ENCODE measurements around the gene EPHB1. TPM values are rescaled to one million over a fixed set of nuclear protein-coding genes. Genes with fewer than 3 reads are reported as not detected.

EPHB1 gene
- total RNA-seq, 1 experiment from 2014 or later: 0.86 TPM

DNA sequence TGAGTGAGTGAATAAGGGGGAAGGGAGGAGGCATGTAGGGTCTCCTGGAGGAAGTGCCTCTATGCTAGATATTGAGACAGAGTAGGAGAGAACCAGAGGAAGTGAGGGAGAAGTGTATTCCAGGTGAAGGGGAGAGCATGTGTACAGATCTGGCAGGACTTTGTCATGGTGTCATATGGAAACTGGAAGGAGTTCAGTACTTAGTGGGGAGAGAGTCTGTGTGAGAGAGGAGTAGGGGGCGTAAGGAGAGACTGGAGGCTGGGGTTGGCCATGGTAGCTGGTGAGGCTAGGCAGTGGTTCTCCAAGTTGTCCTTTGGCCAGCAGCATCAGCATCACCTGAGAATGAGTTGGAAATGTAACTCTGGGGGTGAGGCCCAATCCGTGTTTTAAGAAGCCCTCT lies 29.6 kb upstream of the EPHB1 start:
- ChIA-PET POLR2A (no interaction called here), CTCF (no interaction called here), RAD21 (ENCODE audit: low non-redundant PET in 1 of 2, low total read pairs in 2 of 2, uncharacterized antibody in 2 of 2, unreplicated experiment in 2 of 2) (no interaction called here)
- Histone ChIP-seq H2AFZ (ENCODE audit: low read depth, low read length, poor library complexity, severe bottlenecking) (no peak overlapping the region), H3K9ac (ENCODE audit: low read length) (no peak overlapping the region), H3K4me3 (replicated peaks in 1 of 2; ENCODE audit: low read depth in 1 of 2, low read length in 2 of 2) (no peak overlapping the region), H3K79me2 (ENCODE audit: insufficient read depth, low read length) (no peaks in the 10 kb centered on the region), H3K36me3 (ENCODE audit: control insufficient read depth in 1 of 2, insufficient read depth in 2 of 2, low read length in 2 of 2) (no peaks in the 10 kb centered on the region), H3K9me2 (ENCODE audit: insufficient read depth) (no peaks in the 10 kb centered on the region), H3K4me2 (ENCODE audit: low read length) (no peak overlapping the region), H3K4me1 (ENCODE audit: control insufficient read depth in 1 of 2, insufficient read depth in 2 of 2, low read length in 2 of 2) (no peaks in the 10 kb centered on the region), H3K27ac (ENCODE audit: low read depth, low read length) (no peak overlapping the region), H3K27me3 (ENCODE audit: insufficient read depth, low read length) (peaks cover 23% of the 10 kb centered on the region; the same call in 1 of the 2 replicates), H4K20me1 (ENCODE audit: insufficient read depth) (no peaks in the 10 kb centered on the region), H3K9me3 (ENCODE audit: control insufficient read depth in 1 of 2, insufficient read depth in 1 of 2, low read depth in 1 of 2, low read length in 2 of 2) (no peaks in the 10 kb centered on the region)
- no peak for TF ChIP-seq ZFX (IDR thresholded peaks at IDR 0.05)
- no peak for TF ChIP-seq CEBPB (IDR thresholded peaks at IDR 0.05; ENCODE audit: low read depth)
- TF ChIP-seq FOSL1 (IDR thresholded peaks at IDR 0.05; ENCODE audit: low read depth): no peak
- no peak for TF ChIP-seq EZH2 (IDR thresholded peaks at IDR 0.05)
- TF ChIP-seq SIN3A (IDR thresholded peaks at IDR 0.05; ENCODE audit: low read depth): no peak
- TF ChIP-seq, protein P1, sequence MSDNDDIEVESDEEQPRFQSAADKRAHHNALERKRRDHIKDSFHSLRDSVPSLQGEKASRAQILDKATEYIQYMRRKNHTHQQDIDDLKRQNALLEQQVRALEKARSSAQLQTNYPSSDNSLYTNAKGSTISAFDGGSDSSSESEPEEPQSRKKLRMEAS (IDR thresholded peaks at IDR 0.05): no peak
- TF ChIP-seq SRF (IDR thresholded peaks at IDR 0.05; ENCODE audit: low read depth): no peak
- TF ChIP-seq, protein P2, sequence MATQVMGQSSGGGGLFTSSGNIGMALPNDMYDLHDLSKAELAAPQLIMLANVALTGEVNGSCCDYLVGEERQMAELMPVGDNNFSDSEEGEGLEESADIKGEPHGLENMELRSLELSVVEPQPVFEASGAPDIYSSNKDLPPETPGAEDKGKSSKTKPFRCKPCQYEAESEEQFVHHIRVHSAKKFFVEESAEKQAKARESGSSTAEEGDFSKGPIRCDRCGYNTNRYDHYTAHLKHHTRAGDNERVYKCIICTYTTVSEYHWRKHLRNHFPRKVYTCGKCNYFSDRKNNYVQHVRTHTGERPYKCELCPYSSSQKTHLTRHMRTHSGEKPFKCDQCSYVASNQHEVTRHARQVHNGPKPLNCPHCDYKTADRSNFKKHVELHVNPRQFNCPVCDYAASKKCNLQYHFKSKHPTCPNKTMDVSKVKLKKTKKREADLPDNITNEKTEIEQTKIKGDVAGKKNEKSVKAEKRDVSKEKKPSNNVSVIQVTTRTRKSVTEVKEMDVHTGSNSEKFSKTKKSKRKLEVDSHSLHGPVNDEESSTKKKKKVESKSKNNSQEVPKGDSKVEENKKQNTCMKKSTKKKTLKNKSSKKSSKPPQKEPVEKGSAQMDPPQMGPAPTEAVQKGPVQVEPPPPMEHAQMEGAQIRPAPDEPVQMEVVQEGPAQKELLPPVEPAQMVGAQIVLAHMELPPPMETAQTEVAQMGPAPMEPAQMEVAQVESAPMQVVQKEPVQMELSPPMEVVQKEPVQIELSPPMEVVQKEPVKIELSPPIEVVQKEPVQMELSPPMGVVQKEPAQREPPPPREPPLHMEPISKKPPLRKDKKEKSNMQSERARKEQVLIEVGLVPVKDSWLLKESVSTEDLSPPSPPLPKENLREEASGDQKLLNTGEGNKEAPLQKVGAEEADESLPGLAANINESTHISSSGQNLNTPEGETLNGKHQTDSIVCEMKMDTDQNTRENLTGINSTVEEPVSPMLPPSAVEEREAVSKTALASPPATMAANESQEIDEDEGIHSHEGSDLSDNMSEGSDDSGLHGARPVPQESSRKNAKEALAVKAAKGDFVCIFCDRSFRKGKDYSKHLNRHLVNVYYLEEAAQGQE (IDR thresholded peaks at IDR 0.05; ENCODE audit: low read depth): no peak
- no peak for TF ChIP-seq SP1 (IDR thresholded peaks at IDR 0.05; ENCODE audit: low read depth)
- no peak for TF ChIP-seq ELF1 (IDR thresholded peaks at IDR 0.05; ENCODE audit: borderline replicate concordance, low read depth)
- no peak for TF ChIP-seq YY1 (IDR thresholded peaks at IDR 0.05; ENCODE audit: extremely low read depth, insufficient replicate concordance, low read depth, low read length)
- TF ChIP-seq POLR2AphosphoS5 (IDR thresholded peaks at IDR 0.05; ENCODE audit: low read depth, low read length): no peak
- TF ChIP-seq, protein P3, sequence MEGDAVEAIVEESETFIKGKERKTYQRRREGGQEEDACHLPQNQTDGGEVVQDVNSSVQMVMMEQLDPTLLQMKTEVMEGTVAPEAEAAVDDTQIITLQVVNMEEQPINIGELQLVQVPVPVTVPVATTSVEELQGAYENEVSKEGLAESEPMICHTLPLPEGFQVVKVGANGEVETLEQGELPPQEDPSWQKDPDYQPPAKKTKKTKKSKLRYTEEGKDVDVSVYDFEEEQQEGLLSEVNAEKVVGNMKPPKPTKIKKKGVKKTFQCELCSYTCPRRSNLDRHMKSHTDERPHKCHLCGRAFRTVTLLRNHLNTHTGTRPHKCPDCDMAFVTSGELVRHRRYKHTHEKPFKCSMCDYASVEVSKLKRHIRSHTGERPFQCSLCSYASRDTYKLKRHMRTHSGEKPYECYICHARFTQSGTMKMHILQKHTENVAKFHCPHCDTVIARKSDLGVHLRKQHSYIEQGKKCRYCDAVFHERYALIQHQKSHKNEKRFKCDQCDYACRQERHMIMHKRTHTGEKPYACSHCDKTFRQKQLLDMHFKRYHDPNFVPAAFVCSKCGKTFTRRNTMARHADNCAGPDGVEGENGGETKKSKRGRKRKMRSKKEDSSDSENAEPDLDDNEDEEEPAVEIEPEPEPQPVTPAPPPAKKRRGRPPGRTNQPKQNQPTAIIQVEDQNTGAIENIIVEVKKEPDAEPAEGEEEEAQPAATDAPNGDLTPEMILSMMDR (IDR thresholded peaks at IDR 0.05 in 2 of 3, conservative IDR thresholded peaks at IDR 0.05 in 1 of 3; ENCODE audit: borderline replicate concordance in 1 of 3, insufficient read depth in 1 of 3, low read depth in 2 of 3, low read length in 2 of 3): no peak
- no peak for TF ChIP-seq CBX3 (IDR thresholded peaks at IDR 0.05; ENCODE audit: low read depth)
- TF ChIP-seq EZH2phosphoT487 (IDR thresholded peaks at IDR 0.05; ENCODE audit: borderline replicate concordance): no peak
- TF ChIP-seq TCF7L2 (IDR thresholded peaks at IDR 0.05; ENCODE audit: borderline replicate concordance, extremely low read depth, insufficient read depth, insufficient read length): no peak
- BruUV-seq (replicated peaks): no TSS peak
- intact Hi-C loops (cut with micrococcal nuclease): no loop called here
- DNase-seq (ENCODE audit: low read depth, low spot score) (no peak), ATAC-seq (no peak)

Data from HCT116 (cell line).